T follicular helper cell (primary cell): ENCODE data around the gene ULBP2.
"Not testable (repeated sequence)": the region's sequence is repeated elsewhere in the genome, so short reads cannot be mapped to it uniquely, and the experiment has no call there.

ENCODE experiments used
- DNase-seq: peaks from one replicate; pipeline ENCODE4 v3.0.0-alpha.2; 2020; ENCODE audit warnings: low read depth

ULBP2 gene

GRCh38 chr6:149909701-149910470 lies 31.9 kb upstream of the ULBP2 start:
- DNase-seq: no peak

GRCh38 chr6:149910721-149911151 lies 31.1 kb upstream of the ULBP2 start:
- no peak for DNase-seq

- DNase-seq: not testable (repeated sequence)
Measured at GRCh38 chr6:149912680-149913079, 29.1 kb upstream of the ULBP2 start.

- no peak for DNase-seq
Measured at GRCh38 chr6:149913085-149913484, 28.7 kb upstream of the ULBP2 start.

GRCh38 chr6:149913540-149914240 lies 28.1 kb upstream of the ULBP2 start:
- no peak for DNase-seq

GRCh38 chr6:149915970-149916865 lies 25.6 kb upstream of the ULBP2 start:
- DNase-seq: no peak

GRCh38 chr6:149917679-149918078 lies 24.1 kb upstream of the ULBP2 start:
- DNase-seq: no peak

- no peak for DNase-seq
Measured at GRCh38 chr6:149918151-149918905, 23.5 kb upstream of the ULBP2 start.

GRCh38 chr6:149919126-149919833 lies 22.5 kb upstream of the ULBP2 start:
- not testable (repeated sequence) for DNase-seq

GRCh38 chr6:149919834-149920225 lies 22.0 kb upstream of the ULBP2 start:
- no peak for DNase-seq

GRCh38 chr6:149921361-149921760 lies 20.5 kb upstream of the ULBP2 start:
- no peak for DNase-seq

GRCh38 chr6:149922091-149922490 lies 19.7 kb upstream of the ULBP2 start:
- DNase-seq: not testable (repeated sequence)

- peak; percentile 75 for DNase-seq
Measured at GRCh38 chr6:149922642-149923326, 19.0 kb upstream of the ULBP2 start, which contains the start of gene RAET1G. Gene RAET1G (minus strand): TSS chr6:149923121. CDS start chr6:149923010, 111 bp downstream.

GRCh38 chr6:149923327-149923986 lies 18.4 kb upstream of the ULBP2 start:
- DNase-seq: no peak

GRCh38 chr6:149924206-149924932 lies 17.4 kb upstream of the ULBP2 start:
- DNase-seq: no peak

- DNase-seq: no peak
Measured at GRCh38 chr6:149924933-149925252, 16.9 kb upstream of the ULBP2 start.

- no peak for DNase-seq
Measured at GRCh38 chr6:149925253-149925973, 16.4 kb upstream of the ULBP2 start.
